ENCODE measurements around the gene RIN3. TPM values are rescaled to one million over a fixed set of nuclear protein-coding genes. Genes with fewer than 3 reads are reported as not detected.

Gene RIN3
- total RNA-seq, 3 donors from 2014 or later, result 10.7 to 19.7 (median 12.1) TPM

DNA sequence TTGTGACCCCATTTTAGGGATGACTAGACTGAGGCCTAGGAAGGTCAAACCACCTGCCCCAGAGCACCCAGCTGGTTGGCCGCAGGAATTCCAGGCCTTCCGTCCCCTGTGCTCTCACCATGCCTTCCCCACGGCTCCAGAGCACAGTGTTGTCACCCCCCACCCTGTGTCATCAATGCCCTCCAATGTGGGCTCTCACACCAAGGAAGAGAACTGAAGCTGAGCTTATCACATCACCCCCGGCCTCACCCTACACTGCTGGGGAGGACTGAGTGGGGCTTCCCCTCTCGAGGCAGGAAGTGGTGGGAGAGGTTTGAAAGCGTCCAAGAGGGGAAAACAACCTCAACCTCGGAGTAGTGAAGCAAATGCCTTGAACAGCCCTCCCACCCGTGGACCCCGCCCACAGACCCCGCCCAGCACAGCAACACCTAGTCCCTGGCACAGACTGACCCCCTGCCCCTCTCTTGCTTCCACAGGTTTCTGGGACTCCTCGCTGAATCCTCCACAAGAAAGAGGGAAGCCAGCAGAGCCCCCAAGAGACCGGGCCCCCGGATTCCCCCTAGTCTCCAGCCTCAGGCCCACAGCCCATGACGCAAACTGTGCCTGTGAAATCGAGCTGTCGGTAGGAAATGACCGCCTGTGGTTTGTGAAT, 137.7 kb downstream of the RIN3 start:
- Histone ChIP-seq H3K4me3 (peak overlapping the region; percentile 20 to 58 (median 45)), H3K36me3 (no peaks in the 10 kb centered on the region), H3K4me1 (no peaks in the 10 kb centered on the region), H3K27me3 (no peaks in the 10 kb centered on the region), H3K9me3 (no peaks in the 10 kb centered on the region), H3K27ac (peak overlapping the region; percentile 76 to 87)
- DNase-seq (ENCODE audit: low spot score in 2 of 2), result no peak
- TF ChIP-seq, protein P1, sequence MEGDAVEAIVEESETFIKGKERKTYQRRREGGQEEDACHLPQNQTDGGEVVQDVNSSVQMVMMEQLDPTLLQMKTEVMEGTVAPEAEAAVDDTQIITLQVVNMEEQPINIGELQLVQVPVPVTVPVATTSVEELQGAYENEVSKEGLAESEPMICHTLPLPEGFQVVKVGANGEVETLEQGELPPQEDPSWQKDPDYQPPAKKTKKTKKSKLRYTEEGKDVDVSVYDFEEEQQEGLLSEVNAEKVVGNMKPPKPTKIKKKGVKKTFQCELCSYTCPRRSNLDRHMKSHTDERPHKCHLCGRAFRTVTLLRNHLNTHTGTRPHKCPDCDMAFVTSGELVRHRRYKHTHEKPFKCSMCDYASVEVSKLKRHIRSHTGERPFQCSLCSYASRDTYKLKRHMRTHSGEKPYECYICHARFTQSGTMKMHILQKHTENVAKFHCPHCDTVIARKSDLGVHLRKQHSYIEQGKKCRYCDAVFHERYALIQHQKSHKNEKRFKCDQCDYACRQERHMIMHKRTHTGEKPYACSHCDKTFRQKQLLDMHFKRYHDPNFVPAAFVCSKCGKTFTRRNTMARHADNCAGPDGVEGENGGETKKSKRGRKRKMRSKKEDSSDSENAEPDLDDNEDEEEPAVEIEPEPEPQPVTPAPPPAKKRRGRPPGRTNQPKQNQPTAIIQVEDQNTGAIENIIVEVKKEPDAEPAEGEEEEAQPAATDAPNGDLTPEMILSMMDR (IDR thresholded peaks at IDR 0.05), result no peak
- no peak for TF ChIP-seq POLR2A (IDR thresholded peaks at IDR 0.05)
- no peak for TF ChIP-seq POLR2AphosphoS5 (IDR thresholded peaks at IDR 0.05)
- intact Hi-C loops (cut with DNase I; ENCODE audit: low total_unique reads), result no loop called here

GRCh38 chr14:92651758-92652406, 138.3 kb downstream of the RIN3 start:
- Histone ChIP-seq H3K4me3 (peak overlapping the region; percentile 20 to 58 (median 45)), H3K27ac (peak overlapping the region; percentile 76 to 87), H3K4me1 (no peaks in the 10 kb centered on the region), H3K27me3 (no peaks in the 10 kb centered on the region), H3K36me3 (no peaks in the 10 kb centered on the region), H3K9me3 (no peaks in the 10 kb centered on the region)
- intact Hi-C loops (cut with DNase I; ENCODE audit: low total_unique reads), result no loop called here
- DNase-seq (ENCODE audit: low spot score in 2 of 2), result no peak
- TF ChIP-seq POLR2AphosphoS5 (IDR thresholded peaks at IDR 0.05) (no peak), POLR2A (IDR thresholded peaks at IDR 0.05) (no peak)
- TF ChIP-seq, protein P1 (IDR thresholded peaks at IDR 0.05), result no peak

GRCh38 chr14:92652413-92653151, 139.0 kb downstream of the RIN3 start:
- Histone ChIP-seq H3K4me1 (no peaks in the 10 kb centered on the region), H3K4me3 (peak overlapping the region; percentile 20 to 58 (median 45)), H3K27me3 (no peaks in the 10 kb centered on the region), H3K9me3 (no peaks in the 10 kb centered on the region), H3K36me3 (no peaks in the 10 kb centered on the region), H3K27ac (peak overlapping the region; percentile 6 to 87)
- DNase-seq (ENCODE audit: low spot score in 2 of 2), result no peak
- intact Hi-C loops (cut with DNase I; ENCODE audit: low total_unique reads), result no loop called here
- TF ChIP-seq POLR2AphosphoS5 (IDR thresholded peaks at IDR 0.05), result no peak
- TF ChIP-seq, protein P1 (IDR thresholded peaks at IDR 0.05), result no peak

- TF ChIP-seq POLR2A (IDR thresholded peaks at IDR 0.05) (no peak), POLR2AphosphoS5 (IDR thresholded peaks at IDR 0.05) (no peak)
- TF ChIP-seq, protein P1 (IDR thresholded peaks at IDR 0.05), result no peak
- H3K4me1 ChIP-seq, result no peaks in the 10 kb centered on the region
- no peak for DNase-seq (ENCODE audit: low spot score in 2 of 2)
- no peaks in the 10 kb centered on the region for H3K27me3 ChIP-seq
- H3K9me3 ChIP-seq, result no peaks in the 10 kb centered on the region
- intact Hi-C loops (cut with DNase I; ENCODE audit: low total_unique reads), result no loop called here
- H3K27ac ChIP-seq, result peak overlapping the region; percentile 6 to 87
- H3K36me3 ChIP-seq, result no peaks in the 10 kb centered on the region
- peak overlapping the region; percentile 20 to 58 (median 45) for H3K4me3 ChIP-seq
Measured at GRCh38 chr14:92653162-92653651, 139.6 kb downstream of the RIN3 start.
